ENCODE data around the gene ZNF618. TPM values are rescaled to one million over a fixed set of nuclear protein-coding genes. Genes with fewer than 3 reads are reported as not detected.

Gene ZNF618
- polyA plus RNA-seq, 1 of the 3 experiments (the other 2 are of a cell fraction): 6.2 TPM

- ChIA-PET POLR2A (no interaction called here), CTCF (interaction anchor here (1.0 to 1.6 kb wide), 2 partner anchors 114 to 183 kb away, joined by 4 read pairs; no protein-coding TSS in a partner anchor)
- Histone ChIP-seq H3K79me2 (ENCODE audit: insufficient read depth) (no peaks in the 10 kb centered on the region; the same call in none of the 2 replicates), H2AFZ (ENCODE audit: low read depth) (no peak overlapping the region), H3K4me1 (ENCODE audit: control insufficient read depth in 1 of 2, insufficient read depth in 2 of 2, low read depth in 1 of 2, low read length in 1 of 2) (peaks cover 22 to 75% of the 10 kb centered on the region in 2 experiments), H3K27ac (ENCODE audit: low read depth in 2 of 2, low read length in 1 of 2) (peak overlapping the region in 1 of 2 experiments; percentile 69; a peak in 2 of 4 replicates), H3K27me3 (ENCODE audit: insufficient read depth) (no peaks in the 10 kb centered on the region), H3K9me2 (no peaks in the 10 kb centered on the region), H3K4me3 (ENCODE audit: low read depth in 2 of 2, low read length in 1 of 2) (no peak overlapping the region), H3K36me3 (replicated peaks in 1 of 2; ENCODE audit: control insufficient read depth in 1 of 2, insufficient read depth in 2 of 2, low read length in 1 of 2) (peaks cover 14 to 16% of the 10 kb centered on the region in 2 experiments), H3K9me3 (no peaks in the 10 kb centered on the region), H3K9ac (no peak overlapping the region), H3F3A (replicated peaks; ENCODE audit: insufficient read depth) (no peaks in the 10 kb centered on the region), H4K20me1 (ENCODE audit: insufficient read depth) (peaks cover 34% of the 10 kb centered on the region), H3K4me2 (no peak overlapping the region)
- 86% methylated on average over 8 of the region's 8 CpGs for WGBS (ENCODE audit: low lambda C conversion rate)
- no peak for DNase-seq
- TF ChIP-seq RXRA (IDR thresholded peaks at IDR 0.05; ENCODE audit: borderline replicate concordance, low read depth) (no peak), TAF1 (IDR thresholded peaks at IDR 0.05; ENCODE audit: borderline replicate concordance, low read depth, low read length) (no peak), GATA2 (CRISPR knock-in tag; IDR thresholded peaks at IDR 0.05) (no peak), RAD21 (IDR thresholded peaks at IDR 0.05; ENCODE audit: low read length) (no peak), TCF12 (IDR thresholded peaks at IDR 0.05) (no peak), JUND (IDR thresholded peaks at IDR 0.05) (no peak), FOSL2 (IDR thresholded peaks at IDR 0.05; ENCODE audit: borderline replicate concordance, low read depth) (no peak)
- TF ChIP-seq, protein P1, sequence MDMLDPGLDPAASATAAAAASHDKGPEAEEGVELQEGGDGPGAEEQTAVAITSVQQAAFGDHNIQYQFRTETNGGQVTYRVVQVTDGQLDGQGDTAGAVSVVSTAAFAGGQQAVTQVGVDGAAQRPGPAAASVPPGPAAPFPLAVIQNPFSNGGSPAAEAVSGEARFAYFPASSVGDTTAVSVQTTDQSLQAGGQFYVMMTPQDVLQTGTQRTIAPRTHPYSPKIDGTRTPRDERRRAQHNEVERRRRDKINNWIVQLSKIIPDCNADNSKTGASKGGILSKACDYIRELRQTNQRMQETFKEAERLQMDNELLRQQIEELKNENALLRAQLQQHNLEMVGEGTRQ (IDR thresholded peaks at IDR 0.05; ENCODE audit: borderline replicate concordance, low read depth, low read length): no peak
- TF ChIP-seq, protein P2, sequence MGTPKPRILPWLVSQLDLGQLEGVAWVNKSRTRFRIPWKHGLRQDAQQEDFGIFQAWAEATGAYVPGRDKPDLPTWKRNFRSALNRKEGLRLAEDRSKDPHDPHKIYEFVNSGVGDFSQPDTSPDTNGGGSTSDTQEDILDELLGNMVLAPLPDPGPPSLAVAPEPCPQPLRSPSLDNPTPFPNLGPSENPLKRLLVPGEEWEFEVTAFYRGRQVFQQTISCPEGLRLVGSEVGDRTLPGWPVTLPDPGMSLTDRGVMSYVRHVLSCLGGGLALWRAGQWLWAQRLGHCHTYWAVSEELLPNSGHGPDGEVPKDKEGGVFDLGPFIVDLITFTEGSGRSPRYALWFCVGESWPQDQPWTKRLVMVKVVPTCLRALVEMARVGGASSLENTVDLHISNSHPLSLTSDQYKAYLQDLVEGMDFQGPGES (IDR thresholded peaks at IDR 0.05; ENCODE audit: low read depth, low read length): no peak
- TF ChIP-seq, protein P3, sequence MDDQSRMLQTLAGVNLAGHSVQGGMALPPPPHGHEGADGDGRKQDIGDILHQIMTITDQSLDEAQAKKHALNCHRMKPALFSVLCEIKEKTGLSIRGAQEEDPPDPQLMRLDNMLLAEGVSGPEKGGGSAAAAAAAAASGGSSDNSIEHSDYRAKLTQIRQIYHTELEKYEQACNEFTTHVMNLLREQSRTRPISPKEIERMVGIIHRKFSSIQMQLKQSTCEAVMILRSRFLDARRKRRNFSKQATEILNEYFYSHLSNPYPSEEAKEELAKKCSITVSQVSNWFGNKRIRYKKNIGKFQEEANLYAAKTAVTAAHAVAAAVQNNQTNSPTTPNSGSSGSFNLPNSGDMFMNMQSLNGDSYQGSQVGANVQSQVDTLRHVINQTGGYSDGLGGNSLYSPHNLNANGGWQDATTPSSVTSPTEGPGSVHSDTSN (IDR thresholded peaks at IDR 0.05): no peak
Observed at GRCh38 chr9:113990570-113990907, 114.4 kb downstream of the ZNF618 start.

DNA sequence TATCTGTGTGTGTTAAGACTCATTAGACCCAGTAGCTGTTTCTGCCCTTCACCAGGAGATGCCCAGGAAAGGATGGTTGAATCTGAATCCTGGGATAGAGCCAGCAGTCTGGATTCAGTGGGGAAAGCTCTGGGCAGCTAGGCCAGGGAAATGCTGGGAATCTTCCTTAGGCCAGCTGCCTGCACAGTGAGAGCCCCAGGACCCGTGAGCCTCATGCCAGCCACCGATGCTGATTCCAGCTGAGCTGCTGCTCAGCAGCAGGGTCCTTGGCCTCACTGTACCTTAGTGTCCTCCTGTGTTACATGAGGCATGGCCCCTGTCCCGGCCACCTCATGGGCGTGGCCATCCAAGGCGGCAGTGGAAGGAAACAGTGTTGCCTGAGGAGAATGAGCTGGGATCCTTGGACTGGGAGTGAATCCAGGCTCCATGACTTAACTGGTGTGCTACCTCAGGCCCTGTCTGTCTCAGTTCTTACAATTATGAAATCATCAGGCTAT lies 114.9 kb downstream of the ZNF618 start:
- Histone ChIP-seq H4K20me1 (ENCODE audit: insufficient read depth) (peaks cover 34% of the 10 kb centered on the region), H3K4me1 (ENCODE audit: control insufficient read depth in 1 of 2, insufficient read depth in 2 of 2, low read depth in 1 of 2, low read length in 1 of 2) (peaks cover 19 to 71% of the 10 kb centered on the region in 2 experiments), H3K9me3 (no peaks in the 10 kb centered on the region), H2AFZ (ENCODE audit: low read depth) (no peak overlapping the region), H3K9me2 (no peaks in the 10 kb centered on the region), H3K4me3 (ENCODE audit: low read depth in 2 of 2, low read length in 1 of 2) (no peak overlapping the region), H3K27ac (ENCODE audit: low read depth in 2 of 2, low read length in 1 of 2) (peak overlapping the region in 1 of 2 experiments; percentile 69; a peak in 2 of 4 replicates), H3K79me2 (ENCODE audit: insufficient read depth) (no peaks in the 10 kb centered on the region; the same call in none of the 2 replicates), H3K9ac (no peak overlapping the region), H3K27me3 (ENCODE audit: insufficient read depth) (no peaks in the 10 kb centered on the region), H3K36me3 (replicated peaks in 1 of 2; ENCODE audit: control insufficient read depth in 1 of 2, insufficient read depth in 2 of 2, low read length in 1 of 2) (peaks cover 14 to 16% of the 10 kb centered on the region in 2 experiments), H3K4me2 (no peak overlapping the region), H3F3A (replicated peaks; ENCODE audit: insufficient read depth) (no peaks in the 10 kb centered on the region)
- 81% methylated on average over 3 of the region's 5 CpGs for WGBS (ENCODE audit: low lambda C conversion rate)
- ChIA-PET POLR2A (interaction anchor here (0.6 kb wide), 1 partner anchor 79 kb away, joined by 3 read pairs; no protein-coding TSS in a partner anchor), CTCF (interaction anchor here (1.0 to 1.6 kb wide), 2 partner anchors 114 to 183 kb away, joined by 4 read pairs; no protein-coding TSS in a partner anchor)
- no peak for DNase-seq
- TF ChIP-seq FOXM1 (IDR thresholded peaks at IDR 0.05; ENCODE audit: low read depth) (no peak), CTCF (IDR thresholded peaks at IDR 0.05) (no peak), RFX5 (IDR thresholded peaks at IDR 0.05; ENCODE audit: low read length) (no peak), GATA2 (CRISPR knock-in tag; IDR thresholded peaks at IDR 0.05) (no peak), TEAD4 (IDR thresholded peaks at IDR 0.05; ENCODE audit: borderline replicate concordance, insufficient read depth) (no peak), GABPA (IDR thresholded peaks at IDR 0.05; ENCODE audit: low read depth) (no peak), RCOR1 (IDR thresholded peaks at IDR 0.05; ENCODE audit: low read length) (no peak)
- TF ChIP-seq, protein P4, sequence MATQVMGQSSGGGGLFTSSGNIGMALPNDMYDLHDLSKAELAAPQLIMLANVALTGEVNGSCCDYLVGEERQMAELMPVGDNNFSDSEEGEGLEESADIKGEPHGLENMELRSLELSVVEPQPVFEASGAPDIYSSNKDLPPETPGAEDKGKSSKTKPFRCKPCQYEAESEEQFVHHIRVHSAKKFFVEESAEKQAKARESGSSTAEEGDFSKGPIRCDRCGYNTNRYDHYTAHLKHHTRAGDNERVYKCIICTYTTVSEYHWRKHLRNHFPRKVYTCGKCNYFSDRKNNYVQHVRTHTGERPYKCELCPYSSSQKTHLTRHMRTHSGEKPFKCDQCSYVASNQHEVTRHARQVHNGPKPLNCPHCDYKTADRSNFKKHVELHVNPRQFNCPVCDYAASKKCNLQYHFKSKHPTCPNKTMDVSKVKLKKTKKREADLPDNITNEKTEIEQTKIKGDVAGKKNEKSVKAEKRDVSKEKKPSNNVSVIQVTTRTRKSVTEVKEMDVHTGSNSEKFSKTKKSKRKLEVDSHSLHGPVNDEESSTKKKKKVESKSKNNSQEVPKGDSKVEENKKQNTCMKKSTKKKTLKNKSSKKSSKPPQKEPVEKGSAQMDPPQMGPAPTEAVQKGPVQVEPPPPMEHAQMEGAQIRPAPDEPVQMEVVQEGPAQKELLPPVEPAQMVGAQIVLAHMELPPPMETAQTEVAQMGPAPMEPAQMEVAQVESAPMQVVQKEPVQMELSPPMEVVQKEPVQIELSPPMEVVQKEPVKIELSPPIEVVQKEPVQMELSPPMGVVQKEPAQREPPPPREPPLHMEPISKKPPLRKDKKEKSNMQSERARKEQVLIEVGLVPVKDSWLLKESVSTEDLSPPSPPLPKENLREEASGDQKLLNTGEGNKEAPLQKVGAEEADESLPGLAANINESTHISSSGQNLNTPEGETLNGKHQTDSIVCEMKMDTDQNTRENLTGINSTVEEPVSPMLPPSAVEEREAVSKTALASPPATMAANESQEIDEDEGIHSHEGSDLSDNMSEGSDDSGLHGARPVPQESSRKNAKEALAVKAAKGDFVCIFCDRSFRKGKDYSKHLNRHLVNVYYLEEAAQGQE (IDR thresholded peaks at IDR 0.05; ENCODE audit: low read depth, low read length): no peak
- TF ChIP-seq, protein P5, sequence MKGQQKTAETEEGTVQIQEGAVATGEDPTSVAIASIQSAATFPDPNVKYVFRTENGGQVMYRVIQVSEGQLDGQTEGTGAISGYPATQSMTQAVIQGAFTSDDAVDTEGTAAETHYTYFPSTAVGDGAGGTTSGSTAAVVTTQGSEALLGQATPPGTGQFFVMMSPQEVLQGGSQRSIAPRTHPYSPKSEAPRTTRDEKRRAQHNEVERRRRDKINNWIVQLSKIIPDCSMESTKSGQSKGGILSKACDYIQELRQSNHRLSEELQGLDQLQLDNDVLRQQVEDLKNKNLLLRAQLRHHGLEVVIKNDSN (IDR thresholded peaks at IDR 0.05; ENCODE audit: borderline replicate concordance, low read depth): no peak
